ENCODE results near the gene SELE.

- TF ChIP-seq RARB (CRISPR knock-in tag; IDR thresholded peaks at IDR 0.05), result no peak
- no peak for TF ChIP-seq ZNF70 (CRISPR knock-in tag; IDR thresholded peaks at IDR 0.05)
- no peak for TF ChIP-seq ZNF8 (CRISPR knock-in tag; IDR thresholded peaks at IDR 0.05)
- no peak for TF ChIP-seq CREB5 (CRISPR knock-in tag; IDR thresholded peaks at IDR 0.05; ENCODE audit: low read depth)
- TF ChIP-seq ZFP3 (CRISPR knock-in tag; IDR thresholded peaks at IDR 0.05), result no peak
- no peak for TF ChIP-seq PATZ1 (CRISPR knock-in tag; IDR thresholded peaks at IDR 0.05; ENCODE audit: borderline replicate concordance)
- TF ChIP-seq POU6F1 (CRISPR knock-in tag; IDR thresholded peaks at IDR 0.05; ENCODE audit: borderline replicate concordance, low read depth), result no peak
- TF ChIP-seq CSRNP3 (CRISPR knock-in tag; IDR thresholded peaks at IDR 0.05), result no peak
- no peak for TF ChIP-seq ZFP30 (CRISPR knock-in tag; IDR thresholded peaks at IDR 0.05)
- TF ChIP-seq SNAI2 (CRISPR knock-in tag; IDR thresholded peaks at IDR 0.05), result no peak
These were observed 41.0 kb downstream of the SELE start for GRCh38 chr1:169692756-169693460.
